22Rv1 (cell line): ENCODE data around the gene MED10.

Source experiments
- H3K27ac ChIP-seq: fragments of 450-650 bp; 2 replicates; pipeline ENCODE4 v1.5.1; 2017
- CTCF ChIP-seq: fragments of 450-650 bp; IDR thresholded peaks from 2 replicates; pipeline ENCODE4 v1.5.1; 2017; ENCODE audit warnings: mild to moderate bottlenecking
- ZFX ChIP-seq: fragments of 450-650 bp; IDR thresholded peaks from 2 replicates; pipeline ENCODE4 v1.6.1; 2017; ENCODE audit warnings: antibody characterized with exemption, borderline replicate concordance

MED10 gene

DNA sequence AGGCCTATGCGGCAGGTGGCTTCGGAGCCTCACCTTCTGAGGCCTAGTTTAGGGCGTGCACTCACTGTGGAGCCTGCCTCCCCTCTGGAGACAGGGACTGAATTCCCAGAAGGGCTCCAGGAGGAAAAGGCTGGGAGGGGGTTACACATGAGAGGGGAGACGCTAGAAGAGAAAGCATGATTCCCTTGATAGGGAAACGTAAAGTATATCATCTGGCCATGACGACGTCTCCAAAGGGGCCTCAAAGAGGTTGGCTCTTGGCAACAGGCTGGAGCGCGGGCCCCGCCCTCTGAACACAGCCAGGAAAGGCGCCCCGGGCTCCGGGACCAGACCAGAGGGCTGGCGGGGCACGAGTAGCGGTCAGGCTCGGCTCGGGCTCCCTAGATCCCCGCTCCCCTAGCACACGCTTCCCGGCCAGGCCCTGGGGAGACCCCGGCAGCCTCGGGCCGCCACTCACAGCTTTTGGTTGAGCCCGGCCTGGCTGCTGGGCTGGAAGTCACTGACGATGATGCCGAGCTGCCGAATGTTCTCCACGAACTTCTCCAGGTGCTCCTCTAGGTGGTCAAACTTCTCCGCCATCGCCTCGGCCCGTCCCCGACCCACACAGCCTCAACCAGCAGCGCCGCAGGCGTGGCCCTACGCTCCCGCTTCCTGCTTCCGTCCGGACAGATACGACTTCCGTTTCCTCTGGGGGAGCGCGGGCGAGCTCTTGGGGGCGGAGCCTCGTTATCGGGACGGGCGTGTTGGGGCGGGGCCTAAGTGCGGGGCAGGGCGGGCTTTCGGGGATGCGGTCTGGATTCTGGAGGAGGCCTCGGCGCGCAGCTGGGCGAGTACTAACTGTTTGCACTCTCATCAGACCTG lies at the start of gene MED10:
Gene MED10, minus strand, starts transcription at position 643 of the 861 bp plus-strand sequence. Its CDS starts 64 bp downstream, at position 579.
- TF ChIP-seq CTCF (no peak), ZFX (no peak)
- peak within 1 kb of the TSS; percentile 58 for H3K27ac ChIP-seq

DNA sequence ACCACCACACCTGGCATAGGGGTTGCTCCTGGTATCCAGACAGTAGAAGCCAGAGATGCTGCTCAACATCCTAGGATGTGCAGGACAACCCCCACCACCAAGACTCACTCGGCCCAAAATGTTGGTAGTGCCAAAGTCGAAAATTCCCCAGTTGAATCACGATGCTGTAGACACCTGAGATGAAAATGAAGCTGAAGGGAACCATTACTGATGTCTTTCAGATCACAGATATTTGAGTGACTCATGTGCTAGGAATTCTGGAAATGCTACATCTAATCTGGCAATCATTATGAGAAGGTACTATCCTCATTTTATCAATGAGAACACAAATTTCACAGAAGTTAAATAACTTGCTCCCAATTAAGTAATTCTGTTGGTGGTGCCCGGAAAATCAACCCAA lies 49.3 kb upstream of the MED10 start:
- no peak for TF ChIP-seq ZFX
- TF ChIP-seq CTCF: no peak
- no peak overlapping the region for H3K27ac ChIP-seq

DNA sequence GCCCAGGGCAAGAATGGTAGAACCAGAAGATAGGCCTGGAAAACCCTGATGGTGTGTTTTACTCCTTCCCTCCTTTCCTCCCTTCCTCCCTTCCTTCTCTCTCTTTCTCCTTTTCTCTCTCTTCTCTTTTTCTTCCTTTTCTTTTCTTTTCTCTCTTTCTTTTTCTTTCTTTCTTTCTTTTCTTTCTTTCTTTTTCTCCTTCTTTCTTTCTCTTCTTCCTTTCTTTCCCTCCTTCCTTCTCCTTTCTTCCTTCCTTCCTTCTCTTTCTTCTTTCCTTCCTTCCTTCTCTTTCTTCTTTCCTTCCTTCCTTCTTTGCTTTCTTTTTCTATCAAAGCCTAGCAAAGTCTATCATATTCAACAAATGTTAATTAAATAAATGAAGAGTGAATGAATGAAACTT lies 46.4 kb upstream of the MED10 start:
- TF ChIP-seq ZFX (no peak), CTCF (no peak)
- no peak overlapping the region for H3K27ac ChIP-seq

GRCh38 chr5:6424110-6424659 lies 45.8 kb upstream of the MED10 start:
- H3K27ac ChIP-seq: no peak overlapping the region

DNA sequence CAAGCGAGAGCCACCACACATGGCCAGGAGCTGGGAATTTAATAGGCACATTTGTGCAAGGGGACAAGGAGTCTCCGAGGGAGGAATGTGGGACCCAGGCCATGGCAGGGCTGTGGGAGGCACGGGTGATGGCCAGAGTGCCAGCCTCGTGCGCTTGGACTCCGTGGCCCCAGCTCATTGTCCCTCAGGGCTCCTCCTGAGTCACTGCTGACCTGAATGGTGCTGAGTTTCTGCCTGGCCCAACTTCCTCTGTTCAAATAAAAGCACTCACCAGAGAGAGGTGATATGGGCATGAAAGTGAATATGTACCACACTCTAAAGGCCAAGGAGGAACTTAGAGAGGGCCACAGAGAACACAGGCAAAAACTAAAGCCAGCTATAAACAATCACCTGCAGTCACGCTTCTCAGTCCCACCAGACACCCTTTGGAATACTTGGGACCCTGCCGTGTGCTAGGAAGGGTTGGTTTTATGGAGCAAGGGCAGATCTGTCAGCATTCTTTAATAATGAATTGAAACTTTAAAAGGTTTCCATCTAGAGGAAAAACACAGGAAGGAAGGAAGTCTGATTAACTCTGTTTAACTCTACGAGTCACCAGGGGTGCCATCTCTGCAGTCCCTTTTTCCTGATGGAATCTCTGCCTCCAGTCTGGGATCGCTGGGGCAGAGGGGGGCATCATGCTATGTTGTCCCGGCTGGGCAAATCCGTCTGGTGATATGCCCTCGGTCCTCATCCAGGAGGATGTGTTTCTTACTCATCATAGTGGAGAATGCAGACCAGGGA lies 45.2 kb upstream of the MED10 start:
- H3K27ac ChIP-seq: no peak overlapping the region
- TF ChIP-seq ZFX (no peak), CTCF (no peak)

More at GRCh38 chr5:6424110-6424659, 45.8 kb upstream of the MED10 start:
- no peak for TF ChIP-seq ZFX
- no peak for TF ChIP-seq CTCF

DNA sequence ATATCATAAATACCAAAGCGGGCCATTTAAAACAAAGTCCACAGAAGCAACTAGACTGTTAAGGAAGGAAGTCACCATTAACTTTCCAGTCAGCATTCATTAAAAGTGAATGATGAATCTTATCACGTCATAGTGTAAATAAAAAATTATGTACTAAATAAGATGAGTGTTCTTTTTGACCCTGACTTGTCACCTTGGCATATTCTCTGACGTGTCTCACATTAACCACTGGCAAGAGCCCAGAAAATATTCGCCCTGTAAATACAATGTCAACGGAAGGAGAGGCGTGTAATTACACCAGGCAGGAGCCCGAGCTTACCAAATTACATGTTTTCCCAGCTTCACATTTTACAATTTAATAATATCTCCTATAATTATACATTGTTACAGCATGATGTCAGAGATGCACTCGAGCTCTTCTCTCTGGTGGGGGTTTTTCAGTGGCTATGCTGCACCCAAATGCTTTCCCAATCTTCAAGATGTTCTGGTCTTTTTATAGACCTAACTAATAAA lies 41.0 kb upstream of the MED10 start:
- no peak overlapping the region for H3K27ac ChIP-seq
- TF ChIP-seq CTCF: no peak
- TF ChIP-seq ZFX: no peak
